Common myeloid progenitor, CD34-positive (primary cell): Measurements from ENCODE around the gene QRICH1.

Experiments
- CTCF ChIA-PET: fragments of 350-600 bp; sonication (Branson Sonifier 250); formaldehyde crosslinking; loops from one replicate; lab custom pipeline; 2021; ENCODE audit warnings: antibody characterized with exemption; lab: Charles Lee
- POLR2A ChIA-PET: fragments of 350-600 bp; sonication (Branson Sonifier 250); formaldehyde crosslinking; loops from one replicate; lab custom pipeline; 2021; ENCODE audit warnings: antibody characterized with exemption; lab: Charles Lee
- DNase-seq, 3 donors: peaks; one replicate each; pipeline versions ENCODE4 v3.0.0 to v3.0.0-alpha.2; 2013
- H3K27ac ChIP-seq, 2 experiments: 1 replicate in 1 of 2; 2 replicates in 1 of 2; pipeline ENCODE4 v1.7.0; 2013; ENCODE audit warnings: inconsistent platforms in 2 of 2, low read length in 2 of 2, mild to moderate bottlenecking in 2 of 2, low read depth in 1 of 2, moderate library complexity in 1 of 2; ENCODE audit not compliant: severe bottlenecking in 2 of 2, insufficient read depth in 1 of 2, poor library complexity in 1 of 2
- H3K27me3 ChIP-seq, 5 experiments: replicated peaks in 2 of 5; 1 replicate in 3 of 5; 2 replicates in 2 of 5; pipeline versions ENCODE4 v1.6.1 to v1.7.0; 2013; ENCODE audit warnings: low read length in 4 of 5, mild to moderate bottlenecking in 2 of 5, moderate library complexity in 2 of 5, inconsistent platforms in 1 of 5; ENCODE audit not compliant: insufficient read depth in 5 of 5, control insufficient read depth in 4 of 5
- H3K36me3 ChIP-seq, 4 experiments: 1 replicate in 2 of 4; 2 replicates in 2 of 4; pipeline versions ENCODE4 v1.6.1 to v1.7.0; 2013; ENCODE audit warnings: low read length in 3 of 4, control low read depth in 1 of 4, mild to moderate bottlenecking in 1 of 4; ENCODE audit not compliant: control insufficient read depth in 4 of 4, insufficient read depth in 4 of 4
- H3K4me1 ChIP-seq, 4 experiments: 1 replicate in 3 of 4; 2 replicates in 1 of 4; pipeline versions ENCODE4 v1.6.1 to v1.7.1; 2013; ENCODE audit warnings: low read length in 3 of 4, mild to moderate bottlenecking in 3 of 4, control low read depth in 1 of 4, inconsistent platforms in 1 of 4, moderate library complexity in 1 of 4; ENCODE audit not compliant: control insufficient read depth in 4 of 4, insufficient read depth in 4 of 4; ENCODE audit errors: control extremely low read depth in 1 of 4
- H3K4me3 ChIP-seq, 7 experiments: 1 replicate in 4 of 7; 2 replicates in 3 of 7; pipeline versions ENCODE4 v1.5.1 to v1.7.0; 2013; ENCODE audit warnings: mild to moderate bottlenecking in 7 of 7, low read length in 6 of 7, moderate library complexity in 6 of 7, inconsistent platforms in 2 of 7, low read depth in 2 of 7, control low read depth in 1 of 7; ENCODE audit not compliant: insufficient read depth in 4 of 7, control insufficient read depth in 1 of 7; ENCODE audit errors: extremely low read depth in 1 of 7
- H3K9me3 ChIP-seq, 5 experiments: 1 replicate in 4 of 5; 2 replicates in 1 of 5; pipeline versions ENCODE4 v1.6.1 to v1.7.1; 2013; ENCODE audit warnings: low read length in 4 of 5, mild to moderate bottlenecking in 2 of 5, inconsistent platforms in 1 of 5, low read depth in 1 of 5, moderate library complexity in 1 of 5; ENCODE audit not compliant: control insufficient read depth in 4 of 5, insufficient read depth in 2 of 5; ENCODE audit errors: control extremely low read depth in 1 of 5
- WGBS: methylation state at CpG from one replicate; pipeline ENCODE4 v1.1.5; 2013; ENCODE audit not compliant: insufficient coverage; 5-methylcytosine and 5-hydroxymethylcytosine counted together

Gene QRICH1

GRCh38 chr3:49007068-49007770, 86.7 kb downstream of the QRICH1 start, which contains the start of gene WDR6:
Gene WDR6 (plus strand): TSS chr3:49007391. CDS start chr3:49007432, 41 bp downstream.
- WGBS = 0% methylated on average over 45 of the region's 65 CpGs
- Histone ChIP-seq H3K27ac (peak within 1 kb of the TSS; percentile 85 to 94), H3K36me3 (peaks cover 3 to 25% (median 16%) of the 10 kb centered on the region in 4 experiments), H3K4me1 (peaks cover 1 to 23% (median 23%) of the 10 kb centered on the region in 4 experiments), H3K4me3 (peak within 1 kb of the TSS; percentile 58 to 87 (median 83)), H3K9me3 (no peaks in the 10 kb centered on the region), H3K27me3 (no peaks in the 10 kb centered on the region)
- DNase-seq = peak; percentile 97 to 99 (median 99)
- CTCF ChIA-PET = interaction anchor here (0.7 to 19.2 kb wide), 5 partner anchors 11 to 112 kb away, joined by 3 to 386 read pairs (median 3); partner anchors contain the start of genes DALRD3, IMPDH2, NDUFAF3 and P4HTM
- POLR2A ChIA-PET = interaction anchor here (0.6 to 4.4 kb wide), 8 partner anchors 10 to 126 kb away, joined by 4 to 69 read pairs (median 8); partner anchors contain the start of genes ARIH2, DALRD3, IMPDH2 and NDUFAF3

DNA sequence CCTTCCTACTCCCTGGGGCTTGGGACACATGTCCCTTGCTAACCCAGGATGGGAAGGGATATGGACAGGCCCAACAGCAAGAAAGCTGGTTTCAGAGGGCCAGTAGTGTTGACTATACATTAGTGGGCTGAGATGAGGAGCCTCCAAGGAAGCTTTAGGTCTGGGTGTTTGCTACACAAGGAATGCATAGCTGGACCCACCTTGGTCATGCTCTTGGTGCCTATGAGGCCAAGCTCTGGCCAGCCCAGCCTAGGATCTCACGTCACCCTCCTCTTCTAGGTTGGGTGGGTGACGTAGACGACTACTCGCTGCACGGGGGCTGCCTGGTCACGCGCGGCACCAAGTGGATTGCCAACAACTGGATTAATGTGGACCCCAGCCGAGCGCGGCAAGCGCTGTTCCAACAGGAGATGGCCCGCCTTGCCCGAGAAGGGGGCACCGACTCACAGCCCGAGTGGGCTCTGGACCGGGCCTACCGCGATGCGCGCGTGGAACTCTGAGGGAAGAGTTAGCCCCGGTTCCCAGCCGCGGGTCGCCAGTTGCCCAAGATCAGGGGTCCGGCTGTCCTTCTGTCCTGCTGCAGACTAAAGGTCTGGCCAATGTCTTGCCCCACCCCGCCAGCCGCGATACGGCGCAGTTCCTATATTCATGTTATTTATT, 87.3 kb downstream of the QRICH1 start:
- H3K4me3 ChIP-seq = peak overlapping the region; percentile 58 to 87 (median 83)
- no peaks in the 10 kb centered on the region for H3K9me3 ChIP-seq
- H3K27me3 ChIP-seq = no peaks in the 10 kb centered on the region
- 2% methylated on average over 28 of the region's 32 CpGs for WGBS
- DNase-seq = peak in 2 of 3 donors; percentile 60 to 73
- H3K4me1 ChIP-seq = peaks cover 1 to 23% (median 23%) of the 10 kb centered on the region in 4 experiments
- H3K27ac ChIP-seq = peak overlapping the region in 1 of 2 experiments; percentile 94
- POLR2A ChIA-PET = interaction anchor here (0.6 to 4.4 kb wide), 9 partner anchors 9 to 127 kb away, joined by 3 to 69 read pairs (median 8); partner anchors contain the start of genes ARIH2, DALRD3, IMPDH2 and NDUFAF3
- H3K36me3 ChIP-seq = peaks cover 0 to 20% (median 9%) of the 10 kb centered on the region in 4 experiments
- CTCF ChIA-PET = interaction anchor here (0.7 to 19.2 kb wide), 7 partner anchors 12 to 1331 kb away, joined by 3 to 386 read pairs (median 3); partner anchors contain the start of genes DALRD3, IMPDH2, NDUFAF3 and P4HTM

GRCh38 chr3:49005998-49006397, 87.9 kb downstream of the QRICH1 start:
- Histone ChIP-seq H3K36me3 (peaks cover 0 to 16% (median 6%) of the 10 kb centered on the region in 4 experiments), H3K4me1 (peaks cover 1 to 23% (median 23%) of the 10 kb centered on the region in 4 experiments), H3K9me3 (no peaks in the 10 kb centered on the region), H3K4me3 (peak overlapping the region in 5 of 7 experiments; percentile 77 to 87 (median 84)), H3K27me3 (no peaks in the 10 kb centered on the region), H3K27ac (peak overlapping the region in 1 of 2 experiments; percentile 94)
- CTCF ChIA-PET = interaction anchor here (0.9 to 19.2 kb wide), 4 partner anchors 12 to 1332 kb away, joined by 3 to 386 read pairs (median 48); partner anchors contain the start of genes DALRD3, NDUFAF3 and P4HTM
- 90% methylated on average over 2 of the region's 5 CpGs for WGBS
- POLR2A ChIA-PET = interaction anchor here (2.1 to 4.4 kb wide), 4 partner anchors 9 to 88 kb away, joined by 8 to 69 read pairs (median 26); partner anchors contain the start of genes NDUFAF3, P4HTM and QRICH1
- DNase-seq = no peak

- ChIA-PET CTCF (interaction anchor here (6.1 to 19.2 kb wide), 2 partner anchors 13 to 14 kb away, joined by 94 to 386 read pairs; partner anchors contain the start of genes DALRD3, NDUFAF3 and P4HTM), POLR2A (interaction anchor here (4.4 kb wide), 1 partner anchor 15 kb away, joined by 69 read pairs; the partner anchor contains the start of gene P4HTM)
- no peak for DNase-seq
- Histone ChIP-seq H3K4me3 (no peak overlapping the region), H3K36me3 (peaks cover 0 to 16% (median 6%) of the 10 kb centered on the region in 4 experiments), H3K27ac (no peak overlapping the region), H3K4me1 (peaks cover 1 to 23% (median 23%) of the 10 kb centered on the region in 4 experiments), H3K27me3 (no peaks in the 10 kb centered on the region), H3K9me3 (no peaks in the 10 kb centered on the region)
- WGBS = 100% methylated on average over 1 of the region's 3 CpGs
These were observed 88.6 kb downstream of the QRICH1 start for GRCh38 chr3:49005303-49005680.

- H3K4me1 ChIP-seq = peaks cover 1 to 23% (median 23%) of the 10 kb centered on the region in 4 experiments
- H3K9me3 ChIP-seq = no peaks in the 10 kb centered on the region
- ChIA-PET CTCF (interaction anchor here (6.1 to 19.2 kb wide), 2 partner anchors 14 kb away, joined by 94 to 386 read pairs; partner anchors contain the start of genes DALRD3, NDUFAF3 and P4HTM), POLR2A (interaction anchor here (0.5 to 1.7 kb wide), 3 partner anchors 9 to 470 kb away, joined by 3 to 4 read pairs (median 3); no protein-coding TSS in a partner anchor)
- peaks cover 0 to 16% (median 5%) of the 10 kb centered on the region in 4 experiments for H3K36me3 ChIP-seq
- no peak overlapping the region for H3K27ac ChIP-seq
- no peak overlapping the region for H3K4me3 ChIP-seq
- H3K27me3 ChIP-seq = no peaks in the 10 kb centered on the region
- no peak for DNase-seq
- WGBS = over 99% methylated on average over 12 of the region's 16 CpGs
These were observed 89.2 kb downstream of the QRICH1 start for GRCh38 chr3:49004352-49005302.
